ENCODE measurements around the gene TBC1D14.

Gene TBC1D14

DNA sequence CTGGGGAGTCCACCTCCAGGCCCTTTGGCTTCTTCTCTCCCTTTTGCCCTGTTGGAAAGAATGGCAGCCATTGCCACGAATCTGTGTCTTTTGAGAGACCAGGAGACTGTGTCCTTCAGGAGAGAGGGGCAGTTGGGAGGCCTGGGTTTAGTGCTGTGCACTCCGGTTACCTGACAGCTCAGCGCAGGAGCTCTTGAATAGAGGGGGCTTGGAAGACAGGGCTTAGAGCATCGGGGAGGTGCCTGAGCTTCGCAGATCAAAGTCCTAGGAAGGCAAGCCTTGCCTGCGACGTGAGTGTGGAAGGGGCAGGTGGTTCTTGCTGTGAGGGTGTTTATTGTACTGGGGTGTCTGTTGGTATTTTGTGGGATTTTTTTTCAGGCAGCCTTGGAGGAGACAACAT, 91.6 kb downstream of the TBC1D14 start:
- DNase-seq (ENCODE audit: low spot score) = no peak

GRCh38 chr4:7002336-7002735, 92.7 kb downstream of the TBC1D14 start:
- no peak for DNase-seq (ENCODE audit: low spot score)

- no peak for DNase-seq (ENCODE audit: low spot score)
Observed at GRCh38 chr4:7003176-7003878, 93.7 kb downstream of the TBC1D14 start.

- DNase-seq (ENCODE audit: low spot score) = no peak
Observed at GRCh38 chr4:7003879-7004240, 94.2 kb downstream of the TBC1D14 start.

DNA sequence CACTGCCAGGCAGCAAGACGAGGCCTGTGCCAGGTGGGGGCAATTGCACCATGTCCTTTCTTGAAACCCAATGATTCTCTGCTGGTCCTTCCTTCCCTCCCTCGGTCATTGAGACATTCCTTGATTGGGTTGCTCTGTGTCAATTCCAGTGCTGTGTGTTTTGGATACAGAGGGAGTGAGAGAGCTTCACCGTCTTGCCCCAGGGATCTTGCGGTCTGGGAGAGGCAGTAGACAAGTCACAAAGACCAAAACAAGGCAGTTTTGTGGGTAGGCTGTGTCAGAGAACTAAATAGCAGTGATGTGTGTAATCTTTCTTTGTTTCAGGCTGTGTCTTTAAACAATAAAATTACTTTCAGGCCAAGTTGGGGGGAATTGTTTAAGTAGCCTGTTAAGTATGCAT, 94.7 kb downstream of the TBC1D14 start:
- no peak for DNase-seq (ENCODE audit: low spot score)

DNA sequence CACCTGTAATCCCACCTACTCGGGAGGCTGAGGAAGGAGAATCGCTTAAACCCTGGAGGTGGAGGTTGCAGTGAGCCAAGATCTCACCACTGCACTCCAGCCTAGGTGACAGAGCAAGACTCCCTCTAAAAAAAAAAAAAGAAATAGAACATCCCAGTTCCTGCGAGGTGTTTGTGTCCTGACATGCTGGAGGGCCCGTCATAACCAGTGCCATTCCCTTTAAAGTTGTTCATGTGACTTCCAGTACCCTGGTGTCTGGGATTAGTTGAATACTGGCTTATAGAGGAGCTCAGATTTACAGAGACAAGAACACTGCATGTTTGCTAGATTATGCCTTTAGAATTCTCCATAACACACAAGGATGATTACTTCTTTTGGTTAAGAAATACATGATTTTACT, 95.9 kb downstream of the TBC1D14 start:
- no peak for DNase-seq (ENCODE audit: low spot score)

DNA sequence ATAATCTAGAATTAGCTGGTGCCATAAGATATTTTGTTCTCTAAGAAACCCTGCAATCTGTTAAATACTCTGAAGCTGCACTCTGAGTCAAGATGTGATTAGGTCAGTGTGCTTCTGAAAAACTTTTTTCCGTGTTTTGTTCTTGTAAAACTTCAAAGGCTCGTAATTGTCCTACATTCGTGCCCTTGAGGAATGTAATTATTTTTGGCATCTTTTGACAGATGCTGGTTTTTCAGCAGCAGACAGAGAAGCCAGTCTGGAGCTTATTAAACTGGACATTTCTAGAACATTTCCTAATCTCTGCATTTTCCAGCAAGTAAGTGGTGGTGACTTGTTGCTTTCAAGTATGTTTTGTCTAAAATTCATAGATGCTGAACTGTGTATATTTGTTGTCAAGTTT, 96.8 kb downstream of the TBC1D14 start:
- DNase-seq (ENCODE audit: low spot score) = no peak

DNA sequence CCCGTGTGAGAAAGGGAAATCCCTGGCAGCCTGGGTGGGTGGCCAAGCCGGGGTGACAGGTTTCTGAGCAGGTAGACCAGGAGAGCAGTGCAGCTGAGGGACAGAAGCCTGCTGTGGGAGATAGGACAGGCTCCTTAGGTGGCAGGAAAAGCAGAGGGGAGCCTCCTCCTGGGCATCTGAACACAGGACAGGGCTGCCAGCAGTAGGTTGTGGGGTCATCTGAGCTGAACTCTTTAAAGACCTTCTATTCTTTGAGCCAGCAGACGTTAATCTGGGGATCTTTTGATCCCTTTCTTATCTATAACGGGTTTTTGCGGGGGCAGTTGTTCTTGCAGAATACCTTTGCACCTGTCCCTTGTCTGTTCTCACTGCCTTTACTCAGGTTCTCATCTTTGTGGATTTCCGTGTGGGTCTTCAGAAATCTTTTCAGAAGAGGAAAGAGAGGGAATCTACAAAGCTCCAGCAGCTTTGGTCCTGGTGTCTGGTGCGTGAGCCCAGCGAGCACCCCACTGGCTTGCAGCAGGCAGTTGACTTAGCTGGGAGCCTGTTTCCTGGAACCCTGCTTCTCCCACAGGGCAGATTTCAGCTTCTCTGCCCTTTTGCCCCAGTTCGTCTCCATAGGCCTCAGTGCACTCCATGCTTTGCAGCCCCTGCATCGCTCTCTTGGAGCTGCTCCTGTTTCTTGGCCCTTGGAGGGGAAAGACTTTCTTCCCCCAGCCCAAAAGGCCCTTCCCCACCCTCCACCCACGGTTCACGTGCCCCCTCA, 97.7 kb downstream of the TBC1D14 start:
- no peak for DNase-seq (ENCODE audit: low spot score)

DNA sequence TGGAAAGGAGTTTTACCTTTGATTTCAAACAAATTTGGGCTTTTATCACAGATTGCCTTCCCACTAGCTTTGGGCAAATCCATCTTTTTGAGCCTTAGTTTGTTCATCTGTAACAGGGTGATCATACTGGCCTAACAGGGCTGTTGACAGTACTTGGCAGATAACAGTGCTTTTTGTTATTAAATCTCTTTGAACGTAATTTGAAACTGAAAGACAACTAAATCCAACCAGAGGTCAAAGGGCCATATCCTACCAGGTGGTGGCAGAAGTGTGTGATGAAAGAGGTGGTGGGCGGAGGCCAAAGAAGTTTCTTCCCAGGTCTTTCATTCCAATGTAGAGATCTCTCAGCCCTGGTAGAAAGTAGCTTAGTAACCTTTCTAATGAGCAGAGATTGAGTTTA, 98.3 kb downstream of the TBC1D14 start:
- DNase-seq (ENCODE audit: low spot score) = no peak

DNA sequence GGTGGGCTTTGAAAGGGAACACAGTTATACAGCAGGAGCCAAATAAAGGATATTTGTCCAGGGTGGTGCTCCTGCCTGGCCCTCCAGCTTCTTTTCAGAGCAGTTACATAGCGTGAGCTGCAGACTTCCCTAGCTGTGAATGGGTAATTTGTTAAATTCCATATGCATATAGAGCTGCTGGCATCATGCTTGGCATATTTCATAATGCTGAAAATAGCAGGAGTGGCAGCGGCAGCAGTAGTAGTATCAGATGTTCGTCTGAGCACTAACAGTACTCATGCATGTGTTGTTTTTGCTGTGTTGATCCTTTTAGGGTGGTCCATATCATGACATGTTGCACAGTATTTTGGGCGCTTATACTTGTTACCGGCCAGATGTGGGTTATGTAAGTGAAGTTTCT, 99.9 kb downstream of the TBC1D14 start:
- no peak for DNase-seq (ENCODE audit: low spot score)

- no peak for DNase-seq (ENCODE audit: low spot score)
Observed at GRCh38 chr4:7013175-7013574, 103.5 kb downstream of the TBC1D14 start.

DNA sequence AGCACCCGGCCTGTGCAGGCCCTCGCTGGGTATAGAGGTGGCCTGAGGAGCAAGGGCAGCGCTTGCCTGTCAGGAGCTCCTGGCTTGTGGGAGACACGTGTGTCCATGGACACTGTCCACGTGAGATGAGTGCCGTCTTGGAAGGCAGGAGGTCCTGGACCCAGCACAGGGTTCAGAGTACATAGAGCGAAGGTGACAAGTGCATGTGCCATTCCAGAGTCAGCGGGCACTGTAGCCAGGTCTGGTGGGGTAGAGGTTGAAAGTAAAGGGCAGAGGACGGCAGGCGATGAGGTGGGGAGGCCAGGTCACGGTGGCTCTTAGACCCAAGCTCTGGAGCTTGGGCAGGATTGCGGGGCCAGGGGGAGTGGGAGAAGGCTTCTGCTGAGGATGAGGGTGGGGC, 105.2 kb downstream of the TBC1D14 start:
- no peak for DNase-seq (ENCODE audit: low spot score)

DNA sequence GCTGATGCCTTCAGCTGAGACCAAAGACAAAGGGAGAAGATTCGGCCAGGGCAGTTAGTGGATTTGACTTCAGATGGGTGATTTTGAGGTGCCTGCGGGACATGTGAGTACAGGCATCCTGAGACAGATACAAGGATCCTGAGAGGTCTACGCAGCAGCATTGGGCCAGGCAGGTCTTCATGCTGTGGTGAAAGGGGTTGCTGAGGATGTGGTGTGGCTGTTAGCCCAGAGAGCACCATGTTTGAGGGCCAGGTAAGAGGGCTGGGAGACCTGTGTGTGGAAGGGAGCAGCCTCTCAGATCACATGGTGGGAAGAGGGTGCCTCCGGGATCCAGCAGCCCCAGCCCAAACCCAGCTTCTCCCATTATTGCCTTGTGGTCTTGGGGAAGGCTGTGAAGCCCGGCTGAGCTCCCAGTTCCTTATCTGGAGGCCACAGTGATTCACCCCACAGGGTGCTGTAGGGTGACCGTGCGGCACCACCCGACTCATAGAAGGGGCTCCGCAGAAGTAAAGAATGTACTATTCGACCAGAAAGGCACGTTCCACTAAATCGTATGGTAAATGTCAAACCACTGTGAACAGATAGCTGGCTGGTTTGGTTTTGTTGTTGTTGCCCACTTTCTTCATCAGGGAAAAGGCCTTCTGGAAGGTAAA, 105.9 kb downstream of the TBC1D14 start:
- no peak for DNase-seq (ENCODE audit: low spot score)

GRCh38 chr4:7016086-7016485, 106.5 kb downstream of the TBC1D14 start:
- no peak for DNase-seq (ENCODE audit: low spot score)

GRCh38 chr4:7016512-7016911, 106.9 kb downstream of the TBC1D14 start:
- DNase-seq (ENCODE audit: low spot score) = no peak

DNA sequence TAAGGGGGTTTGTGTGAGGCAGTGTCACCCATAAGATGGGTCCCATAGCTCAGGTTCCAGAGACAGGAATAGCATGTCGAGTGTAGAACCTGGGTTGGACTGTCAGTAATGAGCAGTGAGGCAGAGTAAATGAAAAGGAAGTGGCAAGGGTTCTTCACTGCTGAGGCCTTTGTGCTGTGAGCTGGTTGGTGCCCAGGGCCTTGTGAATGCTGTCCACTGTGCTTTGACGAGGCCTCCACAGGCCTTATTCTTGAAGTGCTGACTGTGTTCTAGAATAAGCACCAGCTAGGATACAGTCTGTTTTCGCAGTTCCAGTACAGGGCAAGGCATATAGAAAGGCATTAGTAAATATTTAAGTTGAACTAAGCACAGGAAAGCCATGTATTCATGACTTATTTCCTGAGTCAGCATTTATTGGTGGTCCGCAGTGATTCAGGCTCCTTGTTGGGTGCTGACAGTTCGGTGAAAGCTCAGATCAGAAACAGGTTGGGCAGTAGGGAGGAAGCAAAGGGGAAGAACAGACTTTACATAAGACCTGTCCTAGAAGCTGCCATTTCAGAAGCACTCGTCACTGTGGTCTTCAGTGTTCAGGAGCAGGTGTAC, 107.9 kb downstream of the TBC1D14 start:
- DNase-seq (ENCODE audit: low spot score) = no peak

DNA sequence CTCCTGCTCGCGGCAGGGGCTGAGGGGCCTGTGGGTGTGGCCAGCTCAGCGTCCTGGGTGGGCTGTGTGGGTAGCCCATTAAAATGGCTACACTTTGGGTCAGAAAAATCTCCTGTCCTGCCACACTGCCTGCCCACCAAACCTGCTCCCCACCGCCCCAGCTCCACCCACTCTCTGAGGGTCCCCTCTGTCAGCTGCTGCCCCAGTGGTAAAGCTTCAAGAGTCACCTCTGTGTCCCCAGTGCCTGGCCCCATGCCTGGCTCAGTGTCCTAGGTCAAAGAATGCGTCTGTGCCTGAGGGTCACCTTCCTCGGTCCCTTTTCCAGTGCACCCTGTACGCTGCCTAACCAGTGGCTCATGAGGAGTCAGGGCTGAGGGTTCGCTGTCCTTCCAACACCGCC, 108.7 kb downstream of the TBC1D14 start:
- DNase-seq (ENCODE audit: low spot score) = no peak

GRCh38 chr4:7019367-7019766, 109.7 kb downstream of the TBC1D14 start:
- no peak for DNase-seq (ENCODE audit: low spot score)

DNA sequence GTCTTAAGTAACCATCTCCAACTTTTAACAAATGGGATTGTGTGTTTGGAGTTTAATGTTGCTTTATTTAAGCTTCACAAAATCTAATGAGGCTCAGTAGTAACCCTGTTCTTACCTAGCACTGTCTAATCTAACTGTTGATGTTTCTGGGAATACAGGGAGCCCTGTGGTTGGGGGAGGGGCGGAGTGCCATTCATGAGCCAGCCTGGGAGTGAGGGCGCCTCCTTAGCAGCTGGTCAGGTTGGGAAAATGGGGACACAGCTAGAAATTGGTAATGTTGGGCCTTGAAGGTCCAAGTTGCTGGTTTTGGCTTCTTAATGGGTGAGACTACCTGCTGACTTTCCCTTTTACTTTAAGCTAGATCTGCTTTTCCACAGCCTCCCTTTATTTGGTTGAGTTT, 110.7 kb downstream of the TBC1D14 start:
- no peak for DNase-seq (ENCODE audit: low spot score)

GRCh38 chr4:7020856-7021255, 111.2 kb downstream of the TBC1D14 start:
- no peak for DNase-seq (ENCODE audit: low spot score)

- no peak for DNase-seq (ENCODE audit: low spot score)
Observed at GRCh38 chr4:7021355-7021754, 111.7 kb downstream of the TBC1D14 start.

DNA sequence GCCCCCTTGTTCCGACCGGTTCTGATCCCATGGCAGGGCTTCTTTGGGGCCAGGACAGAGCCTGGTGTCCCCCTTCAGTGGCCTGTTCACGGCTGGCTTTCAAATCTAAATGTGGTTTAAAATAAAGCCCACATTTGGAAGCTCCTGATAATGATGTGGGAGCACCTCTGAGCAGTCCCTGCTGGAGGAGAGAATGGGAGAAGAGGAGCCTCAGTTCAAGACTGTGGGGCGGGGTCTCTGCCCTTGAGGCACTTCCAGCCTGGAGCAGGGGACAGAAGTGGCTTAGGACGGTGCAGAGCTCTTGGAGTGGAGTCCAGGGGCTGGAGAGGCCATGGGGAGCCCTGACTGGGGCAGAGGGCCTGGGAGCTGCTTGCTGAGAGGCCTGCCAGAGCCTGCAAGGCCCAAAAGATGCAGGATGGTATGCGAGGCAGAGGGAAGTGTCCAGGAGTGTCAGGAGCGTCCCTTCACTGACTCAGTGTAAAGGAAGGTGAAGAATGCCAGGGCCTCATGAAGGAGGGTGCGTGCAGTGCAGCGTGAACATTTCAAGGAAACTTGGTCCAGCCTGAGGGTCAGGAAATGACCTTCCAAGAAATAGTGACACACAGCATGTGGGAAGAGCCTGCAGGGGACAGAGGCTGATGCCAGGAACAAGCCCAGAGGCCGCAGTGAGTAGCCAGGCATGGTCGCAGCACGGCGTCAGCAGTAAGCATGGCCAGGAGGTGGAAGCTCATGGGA, 112.5 kb downstream of the TBC1D14 start:
- DNase-seq (ENCODE audit: low spot score) = no peak

All from putamen (tissue), 1 donor.